GM19467 (cell line): Measurements from ENCODE around the gene ZP1.

Source experiments
- ATAC-seq: cut with Tn5 transposase; IDR thresholded peaks from one replicate; pipeline ENCODE4 v1.9.1; 2021; ENCODE audit warnings: mild to moderate bottlenecking, moderate library complexity; ENCODE audit not compliant: unreplicated experiment

Gene ZP1

GRCh38 chr11:60921259-60921658 lies 53.9 kb downstream of the ZP1 start:
- no peak for ATAC-seq

- ATAC-seq = no peak
Measured at GRCh38 chr11:60921777-60922335, 54.5 kb downstream of the ZP1 start.

- ATAC-seq = no peak
Measured at GRCh38 chr11:60922906-60923305, 55.6 kb downstream of the ZP1 start.

GRCh38 chr11:60923326-60923725 lies 56.0 kb downstream of the ZP1 start:
- no peak for ATAC-seq

- ATAC-seq = no peak
Measured at GRCh38 chr11:60923800-60924109, 56.4 kb downstream of the ZP1 start.

- ATAC-seq = no peak
Measured at GRCh38 chr11:60924110-60924905, 57.0 kb downstream of the ZP1 start, which contains the start of gene TMEM132A. Gene TMEM132A, plus strand, starts transcription at chr11:60924460. Its CDS starts 174 bp downstream, at chr11:60924634.
